ENCODE results near the gene PZP. TPM values are rescaled to one million over a fixed set of nuclear protein-coding genes. Genes with fewer than 3 reads are reported as not detected.
A peak's percentile ranks its signal among the peaks of the same experiment; 100 is the strongest.

Gene PZP
- total and polyA plus RNA-seq, 8 donors: 0.03 to 0.38 (median 0.05) TPM; not detected in 5

- no peak for ATAC-seq
- no peak for DNase-seq
- intact Hi-C loops (cut with DNase I): no loop called here
- peak overlapping the region in 1 of 4 donors; percentile 8 for H3K4me3 ChIP-seq
- no peaks in the 10 kb centered on the region for H3K36me3 ChIP-seq
- no peaks in the 10 kb centered on the region for H3K27me3 ChIP-seq
- no peaks in the 10 kb centered on the region for H3K9me3 ChIP-seq
- 88 to 89% methylated on average over 6 of the region's 6 CpGs for WGBS, 2 donors
- no peak for FAIRE-seq
- no peak overlapping the region for H3K27ac ChIP-seq
- TF ChIP-seq CTCF (IDR thresholded peaks at IDR 0.05): no peak
- no peaks in the 10 kb centered on the region for H3K4me1 ChIP-seq
Observed at GRCh38 chr12:9112076-9112853, 95.9 kb downstream of the PZP start.

GRCh38 chr12:9111525-9111924 lies 96.7 kb downstream of the PZP start:
- Histone ChIP-seq H3K36me3 (no peaks in the 10 kb centered on the region), H3K27me3 (no peaks in the 10 kb centered on the region), H3K4me3 (no peak overlapping the region), H3K9me3 (no peaks in the 10 kb centered on the region), H3K27ac (no peak overlapping the region), H3K4me1 (no peaks in the 10 kb centered on the region)
- DNase-seq (no peak), FAIRE-seq (no peak), ATAC-seq (no peak)
- TF ChIP-seq CTCF (IDR thresholded peaks at IDR 0.05): no peak
- intact Hi-C loops (cut with DNase I): no loop called here
- 91 to 94% methylated on average over 1 of the region's 1 CpG for WGBS, 2 donors

GRCh38 chr12:9109737-9110491 lies 98.3 kb downstream of the PZP start:
- intact Hi-C loops (cut with DNase I): no loop called here
- Histone ChIP-seq H3K27ac (no peak overlapping the region), H3K9me3 (no peaks in the 10 kb centered on the region), H3K4me1 (no peaks in the 10 kb centered on the region), H3K36me3 (no peaks in the 10 kb centered on the region), H3K4me3 (no peak overlapping the region), H3K27me3 (no peaks in the 10 kb centered on the region)
- no peak for TF ChIP-seq CTCF (IDR thresholded peaks at IDR 0.05)
- DNase-seq (no peak), ATAC-seq (no peak), FAIRE-seq (no peak)
- WGBS, 2 donors: 93% methylated on average over 3 of the region's 3 CpGs

- FAIRE-seq (no peak), DNase-seq (no peak), ATAC-seq (no peak)
- Histone ChIP-seq H3K27ac (no peak overlapping the region), H3K4me1 (no peaks in the 10 kb centered on the region), H3K27me3 (no peaks in the 10 kb centered on the region), H3K36me3 (no peaks in the 10 kb centered on the region), H3K9me3 (no peaks in the 10 kb centered on the region), H3K4me3 (no peak overlapping the region)
- no peak for TF ChIP-seq CTCF (IDR thresholded peaks at IDR 0.05)
- intact Hi-C loops (cut with DNase I): no loop called here
- 75 to 91% methylated on average over 1 of the region's 1 CpG for whole genome bisulfite sequencing, 2 donors
Observed at GRCh38 chr12:9109213-9109522, 99.0 kb downstream of the PZP start.

All from pancreas (tissue), 10 donors.